HFF-Myc (cell line): Measurements from ENCODE around the gene UBTD1.

Source experiments
- DNase-seq: peaks from one replicate; pipeline ENCODE4 v3.0.0-alpha.2; 2011; ENCODE audit warnings: low read depth; ENCODE audit errors: extremely low read depth
- H3K4me3 ChIP-seq: replicated peaks from 2 replicates; pipeline ENCODE4 v1.5.1; 2011; ENCODE audit warnings: low read depth, mild to moderate bottlenecking, control low read depth, low read length
- TF ChIP-seq, protein P1 (sequence below): IDR thresholded peaks from 2 replicates; pipeline ENCODE4 v1.5.1; 2012; ENCODE audit warnings: mild to moderate bottlenecking, low read depth, low read length, control low read depth; ENCODE audit errors: missing control alignments

UBTD1 gene

DNA sequence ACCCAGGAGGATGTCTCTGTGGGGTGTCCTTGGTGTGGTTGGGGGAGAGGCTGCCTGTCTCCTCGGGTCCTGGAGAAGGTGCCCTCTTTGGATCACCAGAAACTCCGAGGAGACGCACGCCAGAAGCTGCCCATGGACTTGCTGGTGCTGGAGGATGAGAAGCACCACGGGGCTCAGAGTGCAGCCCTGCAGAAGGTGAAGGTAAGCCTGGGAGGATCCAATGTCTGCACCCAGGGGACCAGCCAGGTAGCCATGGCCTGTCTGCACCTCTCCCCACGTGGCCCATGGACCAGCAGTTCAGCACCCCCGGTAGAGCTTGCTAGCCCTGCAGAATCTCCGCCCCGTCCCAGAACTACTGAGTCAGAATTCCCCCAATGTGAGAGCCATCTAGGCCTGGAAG, 79.0 kb downstream of the UBTD1 start:
- H3K4me3 ChIP-seq: no peak overlapping the region
- TF ChIP-seq, protein P1, sequence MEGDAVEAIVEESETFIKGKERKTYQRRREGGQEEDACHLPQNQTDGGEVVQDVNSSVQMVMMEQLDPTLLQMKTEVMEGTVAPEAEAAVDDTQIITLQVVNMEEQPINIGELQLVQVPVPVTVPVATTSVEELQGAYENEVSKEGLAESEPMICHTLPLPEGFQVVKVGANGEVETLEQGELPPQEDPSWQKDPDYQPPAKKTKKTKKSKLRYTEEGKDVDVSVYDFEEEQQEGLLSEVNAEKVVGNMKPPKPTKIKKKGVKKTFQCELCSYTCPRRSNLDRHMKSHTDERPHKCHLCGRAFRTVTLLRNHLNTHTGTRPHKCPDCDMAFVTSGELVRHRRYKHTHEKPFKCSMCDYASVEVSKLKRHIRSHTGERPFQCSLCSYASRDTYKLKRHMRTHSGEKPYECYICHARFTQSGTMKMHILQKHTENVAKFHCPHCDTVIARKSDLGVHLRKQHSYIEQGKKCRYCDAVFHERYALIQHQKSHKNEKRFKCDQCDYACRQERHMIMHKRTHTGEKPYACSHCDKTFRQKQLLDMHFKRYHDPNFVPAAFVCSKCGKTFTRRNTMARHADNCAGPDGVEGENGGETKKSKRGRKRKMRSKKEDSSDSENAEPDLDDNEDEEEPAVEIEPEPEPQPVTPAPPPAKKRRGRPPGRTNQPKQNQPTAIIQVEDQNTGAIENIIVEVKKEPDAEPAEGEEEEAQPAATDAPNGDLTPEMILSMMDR: no peak
- DNase-seq: no peak

- TF ChIP-seq, protein P1: no peak
- DNase-seq: no peak
- no peak overlapping the region for H3K4me3 ChIP-seq
Measured at GRCh38 chr10:97578171-97578844, 79.6 kb downstream of the UBTD1 start.

GRCh38 chr10:97580421-97581367, 82.0 kb downstream of the UBTD1 start:
- TF ChIP-seq, protein P1: no peak
- no peak for DNase-seq
- H3K4me3 ChIP-seq: no peak overlapping the region

DNA sequence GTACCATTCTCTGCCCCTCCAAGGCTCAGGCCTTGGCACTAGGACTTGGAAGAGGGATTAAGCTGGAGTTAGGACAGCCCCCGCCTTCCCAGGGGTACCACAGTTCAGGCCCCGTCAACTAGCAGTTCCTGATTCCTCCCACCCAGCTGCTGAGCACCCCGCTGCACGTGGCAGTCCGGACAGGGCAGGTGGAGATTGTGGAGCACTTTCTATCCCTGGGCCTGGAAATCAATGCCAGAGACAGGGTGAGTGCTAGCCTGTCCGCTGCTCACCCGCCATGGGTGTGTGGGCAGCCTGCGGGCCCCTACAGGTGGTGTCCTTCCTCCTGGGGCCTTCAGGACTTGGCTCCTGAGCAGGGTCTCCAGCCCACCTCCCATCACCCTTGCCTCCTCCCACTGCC, 83.4 kb downstream of the UBTD1 start:
- no peak overlapping the region for H3K4me3 ChIP-seq
- DNase-seq: no peak
- TF ChIP-seq, protein P1: no peak

DNA sequence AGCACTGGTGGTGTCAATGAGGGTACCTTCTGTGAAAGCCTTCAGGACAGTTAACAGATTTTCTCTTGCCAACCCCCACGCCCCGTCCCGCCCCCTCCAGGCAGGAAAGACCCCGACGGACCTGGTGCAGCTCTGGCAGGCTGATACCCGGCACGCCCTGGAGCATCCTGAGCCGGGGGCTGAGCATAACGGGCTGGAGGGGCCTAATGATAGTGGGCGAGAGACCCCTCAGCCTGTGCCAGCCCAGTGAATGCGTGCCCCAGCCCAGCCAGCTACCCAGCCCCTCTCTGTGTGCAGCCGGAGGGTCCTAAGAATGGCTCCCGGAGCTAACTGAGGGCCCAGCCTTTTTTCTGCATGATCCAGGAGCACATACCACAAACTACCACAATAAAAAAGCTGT, 84.8 kb downstream of the UBTD1 start:
- H3K4me3 ChIP-seq: no peak overlapping the region
- TF ChIP-seq, protein P1: no peak
- no peak for DNase-seq

DNA sequence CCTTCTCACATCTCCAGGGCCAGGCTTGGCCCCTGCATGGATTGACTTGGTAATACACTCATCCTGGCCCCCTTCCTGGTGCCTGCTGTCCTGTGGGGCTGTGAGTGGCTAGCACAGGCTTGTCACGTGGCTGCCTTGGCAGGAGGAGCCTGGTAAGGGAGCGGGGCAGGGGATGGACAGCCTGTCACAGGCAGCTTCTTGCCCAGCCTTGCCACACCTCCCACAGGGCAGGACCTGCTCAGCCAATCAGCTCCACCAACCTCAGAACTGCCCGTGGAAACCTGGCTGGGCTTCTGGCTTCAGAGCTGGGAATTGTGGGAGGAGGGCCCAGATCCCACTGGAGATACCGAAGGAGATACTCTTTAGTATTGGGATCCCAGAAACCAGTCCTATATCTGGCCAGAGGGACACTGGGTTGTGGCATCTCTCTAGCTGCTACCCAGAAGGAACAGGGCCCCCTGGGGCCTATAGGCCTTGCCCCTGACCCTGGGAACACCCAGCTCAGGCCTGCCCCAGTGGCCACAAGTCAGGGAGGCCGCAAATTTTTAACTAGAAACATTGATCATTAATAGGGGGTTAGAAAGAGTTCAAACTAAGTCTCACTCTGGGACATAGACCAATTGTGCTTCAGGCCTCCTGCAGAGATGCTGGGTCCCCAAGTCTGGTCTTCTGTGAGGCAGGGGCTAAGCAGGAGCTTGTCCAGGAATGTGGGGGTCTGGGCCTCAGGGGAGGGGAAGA, 85.5 kb downstream of the UBTD1 start, which contains the start of gene HOGA1:
Gene HOGA1 (plus strand): TSS at position 330 of the 738 bp plus-strand sequence. CDS start 315 bp downstream, at position 645.
- TF ChIP-seq, protein P1: no peak
- no peak for DNase-seq
- H3K4me3 ChIP-seq: no peak within 1 kb of the TSS
